Vagina (tissue), 2 donors: ENCODE results near the gene ADAMTS7. TPM values are rescaled to one million over a fixed set of nuclear protein-coding genes. Genes with fewer than 3 reads are reported as not detected.
"Not testable (repeated sequence)": the region's sequence is repeated elsewhere in the genome, so short reads cannot be mapped to it uniquely, and the experiment has no call there.

ENCODE experiments used
- DNase-seq, 2 donors: peaks; one replicate each; pipeline ENCODE4 v3.0.0-alpha.2; 2017; ENCODE audit errors: extremely low spot score in 2 of 2
- H3K27ac ChIP-seq: fragments of 200-600 bp; sonication (generic); one replicate; pipeline ENCODE4 v1.5.1; 2019
- H3K27me3 ChIP-seq: fragments of 200-600 bp; sonication (generic); one replicate; pipeline ENCODE4 v1.5.1; 2019
- H3K36me3 ChIP-seq, 2 donors: fragments of 200-600 bp; sonication (generic); one replicate each; pipeline ENCODE4 v1.5.1; 2017 to 2019
- H3K4me1 ChIP-seq: fragments of 200-600 bp; sonication (generic); one replicate; pipeline ENCODE4 v1.5.1; 2019
- H3K4me3 ChIP-seq, 2 donors: fragments of 200-600 bp; sonication (generic); 1 replicate in 1 of 2; 2 replicates in 1 of 2; pipeline ENCODE4 v1.5.1; 2016 to 2019
- H3K9me3 ChIP-seq: fragments of 200-600 bp; sonication (generic); one replicate; pipeline ENCODE4 v1.5.1; 2019
- CTCF ChIP-seq, 3 experiments: fragments of 450-650 bp in 2 of 3; fragments of 200-600 bp in 1 of 3; sonication (generic) in 1 of 3; IDR thresholded peaks; one replicate each; pipeline ENCODE4 v1.5.1; 2017 to 2019; ENCODE audit warnings: antibody characterized with exemption in 3 of 3, mild to moderate bottlenecking in 2 of 3, moderate library complexity in 2 of 3
- POLR2A ChIP-seq, 2 donors: fragments of 450-650 bp; IDR thresholded peaks; one replicate each; pipeline ENCODE4 v1.6.1; 2017; ENCODE audit warnings: antibody characterized with exemption in 2 of 2, mild to moderate bottlenecking in 2 of 2, moderate library complexity in 2 of 2
- POLR2AphosphoS5 ChIP-seq, 2 donors: sonication (generic); formaldehyde crosslinking; IDR thresholded peaks; one replicate each; pipeline ENCODE4 v1.9.0; 2017; ENCODE audit warnings: antibody characterized with exemption in 2 of 2, mild to moderate bottlenecking in 2 of 2, low read depth in 1 of 2; ENCODE audit not compliant: insufficient read depth in 1 of 2
- intact Hi-C: fragments of 100-400 bp; cut with DNase I; formaldehyde crosslinking; loops from one replicate; pipeline ENCODE4 v1.15.1; 2023
- total RNA-seq: library from RNA; depleted of rRNA; stranded (reverse); fragments of >200 nt; gene quantifications from one replicate; pipeline ENCODE4 v1.2.3, GENCODE V29; 2016

ADAMTS7 gene
- total RNA-seq, 1 donor from 2014 or later: 2.5 TPM

- H3K36me3 ChIP-seq: no peaks in the 10 kb centered on the region
- H3K27ac ChIP-seq: no peak overlapping the region
- no peaks in the 10 kb centered on the region for H3K9me3 ChIP-seq
- no peak overlapping the region for H3K4me3 ChIP-seq
- intact Hi-C loops: no loop called here
- H3K27me3 ChIP-seq: no peaks in the 10 kb centered on the region
- no peak for DNase-seq
- peaks cover 32% of the 10 kb centered on the region for H3K4me1 ChIP-seq
- TF ChIP-seq POLR2AphosphoS5 (IDR thresholded peaks at IDR 0.05; ENCODE audit: insufficient read depth in 1 of 2, low read depth in 1 of 2) (no peak), CTCF (IDR thresholded peaks at IDR 0.05) (no peak), POLR2A (IDR thresholded peaks at IDR 0.05) (no peak)
Measured at GRCh38 chr15:78752492-78753358, 58.5 kb downstream of the ADAMTS7 start.

GRCh38 chr15:78751602-78751979 is 59.7 kb downstream of the ADAMTS7 start:
- no peaks in the 10 kb centered on the region for H3K27me3 ChIP-seq
- no peaks in the 10 kb centered on the region for H3K36me3 ChIP-seq
- TF ChIP-seq POLR2AphosphoS5 (IDR thresholded peaks at IDR 0.05; ENCODE audit: insufficient read depth in 1 of 2, low read depth in 1 of 2) (no peak), POLR2A (IDR thresholded peaks at IDR 0.05) (no peak), CTCF (IDR thresholded peaks at IDR 0.05) (no peak)
- H3K4me1 ChIP-seq: peaks cover 22% of the 10 kb centered on the region
- no peak overlapping the region for H3K27ac ChIP-seq
- no peak overlapping the region for H3K4me3 ChIP-seq
- no peaks in the 10 kb centered on the region for H3K9me3 ChIP-seq
- no peak for DNase-seq
- intact Hi-C loops: no loop called here

DNA sequence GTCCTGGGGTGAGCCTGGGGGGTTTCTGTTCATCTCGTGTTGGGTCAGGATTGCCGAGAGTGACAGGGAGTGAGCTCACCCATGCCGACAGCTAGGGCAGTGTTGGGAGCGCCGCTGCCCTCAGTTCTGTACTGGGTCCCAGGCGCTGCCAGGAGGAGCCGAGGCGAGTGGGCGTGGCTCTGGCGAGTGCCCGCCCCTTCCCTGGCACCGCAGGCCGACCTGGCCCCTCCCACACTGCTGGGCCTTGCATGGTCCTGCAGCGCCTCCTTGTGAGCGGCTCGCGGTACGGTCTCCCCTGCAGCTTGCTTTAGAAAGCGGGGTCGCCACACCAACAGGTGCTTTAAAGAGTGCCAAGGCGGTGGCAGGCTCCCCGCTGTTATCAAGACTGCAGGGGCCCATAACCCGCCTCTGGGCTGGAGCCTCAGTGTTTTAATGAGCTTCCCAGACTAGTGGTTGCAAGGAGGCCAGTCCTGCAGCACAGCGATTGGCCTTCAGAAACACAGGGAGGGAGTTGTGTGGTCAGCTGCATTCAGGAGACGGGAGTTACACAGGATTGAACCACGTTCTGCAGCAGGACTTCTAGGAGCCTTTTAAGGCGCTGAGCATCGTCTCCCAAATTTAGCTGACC is 60.2 kb downstream of the ADAMTS7 start:
- intact Hi-C loops: not testable (repeated sequence)
- peak in 2 of 3 experiments; percentile 58 to 94 for TF ChIP-seq CTCF (IDR thresholded peaks at IDR 0.05)
- H3K27ac ChIP-seq: peak overlapping the region; percentile 33

GRCh38 chr15:78750566-78750965 is 60.7 kb downstream of the ADAMTS7 start:
- peaks cover 14% of the 10 kb centered on the region for H3K4me1 ChIP-seq
- H3K36me3 ChIP-seq: no peaks in the 10 kb centered on the region
- H3K4me3 ChIP-seq: peak overlapping the region in 1 of 2 donors; percentile 11
- no peaks in the 10 kb centered on the region for H3K9me3 ChIP-seq
- intact Hi-C loops: no loop called here
- DNase-seq: no peak
- H3K27me3 ChIP-seq: no peaks in the 10 kb centered on the region
- H3K27ac ChIP-seq: peak overlapping the region; percentile 33
- TF ChIP-seq CTCF (IDR thresholded peaks at IDR 0.05) (no peak), POLR2AphosphoS5 (IDR thresholded peaks at IDR 0.05; ENCODE audit: insufficient read depth in 1 of 2, low read depth in 1 of 2) (no peak), POLR2A (IDR thresholded peaks at IDR 0.05) (no peak)

More for the DNA sequence above, 60.2 kb downstream of the ADAMTS7 start:
- not testable (repeated sequence) for DNase-seq, H3K36me3 ChIP-seq, H3K9me3 ChIP-seq, H3K27me3 ChIP-seq
- Histone ChIP-seq H3K4me3 (peak overlapping the region in 1 of 2 donors; percentile 11), H3K4me1 (peaks cover 19% of the 10 kb centered on the region)

DNA sequence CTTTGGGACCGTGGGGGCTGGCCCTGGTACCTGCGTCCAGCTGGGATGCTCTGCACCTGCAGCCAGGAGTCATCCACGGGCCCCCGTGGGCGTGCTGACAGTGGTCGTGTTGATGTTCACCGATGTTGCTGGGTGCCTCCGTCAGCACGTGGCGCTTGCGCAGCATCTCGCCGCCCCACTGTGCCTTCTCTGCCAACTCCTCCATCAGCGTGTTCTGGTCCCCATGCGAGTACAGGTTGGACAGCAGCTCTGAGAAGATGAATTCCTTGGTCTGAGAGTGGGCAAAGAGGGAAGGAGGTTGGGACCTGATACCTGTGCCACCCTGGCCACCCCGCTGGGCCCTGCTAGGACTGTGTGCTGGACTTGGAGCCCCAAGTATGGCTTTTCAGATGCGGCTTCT is 61.4 kb downstream of the ADAMTS7 start:
- intact Hi-C loops: loop anchor here (10.0 kb wide), 1 partner anchor 805 kb away; no protein-coding TSS in a partner anchor
- Histone ChIP-seq H3K27me3 (no peaks in the 10 kb centered on the region), H3K36me3 (no peaks in the 10 kb centered on the region), H3K4me3 (no peak overlapping the region), H3K27ac (no peak overlapping the region), H3K9me3 (no peaks in the 10 kb centered on the region), H3K4me1 (peaks cover 13% of the 10 kb centered on the region)
- DNase-seq: no peak
- TF ChIP-seq POLR2A (IDR thresholded peaks at IDR 0.05): no peak
- TF ChIP-seq POLR2AphosphoS5 (IDR thresholded peaks at IDR 0.05; ENCODE audit: insufficient read depth in 1 of 2, low read depth in 1 of 2): no peak
- no peak for TF ChIP-seq CTCF (IDR thresholded peaks at IDR 0.05)

DNA sequence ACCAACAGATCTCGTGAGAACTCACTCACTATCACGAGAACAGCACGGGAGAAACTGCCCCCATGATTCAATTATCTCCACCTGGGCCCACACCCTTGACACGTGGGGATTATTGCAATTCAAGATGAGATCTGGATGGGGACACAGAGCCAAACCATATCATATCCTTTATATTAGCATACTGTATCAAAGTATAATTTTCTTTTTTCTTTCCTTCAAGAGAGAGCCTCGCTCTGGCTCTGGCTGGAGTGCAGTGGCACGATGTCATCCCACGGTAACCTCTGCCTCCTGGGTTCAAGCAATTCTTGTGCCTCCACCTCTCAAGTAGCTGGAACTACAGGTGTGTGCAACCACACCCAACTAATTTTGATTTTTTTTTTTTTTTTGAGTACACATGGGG is 63.4 kb downstream of the ADAMTS7 start:
- H3K36me3 ChIP-seq, DNase-seq, H3K9me3 ChIP-seq, H3K4me3 ChIP-seq, H3K27ac ChIP-seq, H3K27me3 ChIP-seq: not testable (repeated sequence)
- intact Hi-C loops: loop anchor here (10.0 kb wide), 1 partner anchor 803 kb away; no protein-coding TSS in a partner anchor
- peaks cover 13% of the 10 kb centered on the region for H3K4me1 ChIP-seq

DNA sequence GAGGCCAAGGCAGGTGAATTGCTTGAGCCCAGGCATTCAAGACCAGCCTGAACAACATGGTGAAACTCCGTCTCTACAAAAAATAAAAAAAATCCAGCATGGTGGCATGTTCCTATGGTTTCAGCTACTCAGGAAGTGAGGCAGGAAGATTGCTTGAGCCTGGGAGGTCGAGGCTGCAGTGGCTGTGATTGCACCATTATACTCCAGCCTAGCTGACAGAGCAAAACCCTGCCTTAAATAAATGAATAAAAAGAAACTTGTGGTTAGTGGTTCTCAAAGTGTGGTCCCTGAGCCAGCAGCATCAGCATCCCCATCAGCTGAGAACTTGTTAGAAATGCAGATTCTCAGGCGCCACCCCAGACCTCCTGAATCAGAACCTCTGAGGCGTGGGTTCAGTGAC is 69.6 kb downstream of the ADAMTS7 start:
- intact Hi-C loops: loop anchor here (10.0 kb wide), 1 partner anchor 797 kb away; no protein-coding TSS in a partner anchor
- H3K27ac ChIP-seq, H3K9me3 ChIP-seq, H3K4me3 ChIP-seq, H3K36me3 ChIP-seq, H3K4me1 ChIP-seq, H3K27me3 ChIP-seq: not testable (repeated sequence)
- DNase-seq: peak in 1 of 2 donors; percentile 58
